SK-N-MC (cell line): ENCODE data around the gene TEX50.

Experiments
- EZH2 ChIP-seq: fragments of 200-600 bp; sonication (generic); IDR thresholded peaks from one replicate; pipeline ENCODE4 v1.6.1; 2017; ENCODE audit warnings: antibody characterized with exemption
- POLR2AphosphoS5 ChIP-seq: IDR thresholded peaks from 2 replicates; pipeline ENCODE4 v1.6.1; 2012; ENCODE audit warnings: mild to moderate bottlenecking, low read depth, low read length, borderline replicate concordance

DNA sequence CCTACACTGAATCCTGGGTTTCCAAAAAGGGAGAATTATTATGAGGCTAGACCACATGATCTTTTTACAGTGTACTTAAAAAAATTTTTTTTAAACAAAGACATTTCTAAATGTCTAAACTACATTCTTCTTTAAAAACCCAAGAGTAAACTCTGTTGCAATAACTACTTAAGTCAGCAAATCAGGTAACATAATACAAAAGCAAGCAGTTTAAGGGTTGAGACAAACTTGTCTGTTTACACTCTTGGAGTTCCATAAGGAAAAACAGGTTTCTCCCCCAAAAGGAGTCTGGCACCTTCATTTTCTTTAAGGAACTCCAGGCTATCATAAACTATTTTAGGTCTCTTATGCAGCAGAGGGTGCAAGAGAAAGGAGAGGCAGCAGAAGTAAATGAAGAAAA, 47.0 kb downstream of the TEX50 start:
- no peak for TF ChIP-seq POLR2AphosphoS5
- TF ChIP-seq EZH2: no peak
